ENCODE data around the gene TMEM198.

GRCh38 chr2:219554350-219554749 is 10.5 kb downstream of the TMEM198 start:
- TF ChIP-seq POLR2A (IDR thresholded peaks at IDR 0.05; ENCODE audit: low read depth, low read length): no peak
- TF ChIP-seq POLR2AphosphoS5 (IDR thresholded peaks at IDR 0.05; ENCODE audit: low read depth, low read length): no peak
- no peak for TF ChIP-seq TAF1 (IDR thresholded peaks at IDR 0.05; ENCODE audit: low read depth, low read length)

Measured in GM12891 (cell line).